ENCODE measurements around the gene PCMTD2.
"Not testable (repeated sequence)": the region's sequence is repeated elsewhere in the genome, so short reads cannot be mapped to it uniquely, and the experiment has no call there.

Gene PCMTD2

DNA sequence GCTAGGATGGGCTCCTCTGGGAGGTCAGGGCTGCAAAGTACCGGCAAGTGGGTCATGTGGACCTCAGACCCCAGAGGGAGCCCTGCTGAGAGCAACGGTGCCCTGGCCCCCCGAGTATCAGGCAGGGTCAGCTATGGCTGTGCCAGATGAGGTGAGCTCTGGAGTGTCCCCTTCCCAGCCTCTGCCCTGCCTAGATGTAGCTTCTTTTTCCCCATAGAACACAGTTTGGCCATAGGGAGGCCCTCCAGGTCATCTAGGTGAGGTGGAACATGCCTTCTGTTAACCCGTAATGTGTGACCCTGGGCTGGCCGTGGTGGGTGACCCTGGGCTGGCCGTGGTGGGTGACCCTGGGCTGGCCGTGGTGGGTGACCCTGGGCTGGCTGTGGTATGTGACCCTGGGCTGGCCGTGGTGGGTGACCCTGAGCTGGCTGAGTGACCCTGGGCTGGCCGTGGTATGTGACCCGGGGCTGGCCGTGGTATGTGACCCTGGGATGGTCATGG is 21.2 kb upstream of the PCMTD2 start:
- no peak overlapping the region for H3K4me3 ChIP-seq (ENCODE audit: low read depth in 1 of 2, low read length in 1 of 2)
- H3K27me3 ChIP-seq, result no peaks in the 10 kb centered on the region
- no peaks in the 10 kb centered on the region for H3K4me1 ChIP-seq (ENCODE audit: control insufficient read depth in 1 of 2, insufficient read depth in 1 of 2, low read depth in 1 of 2, low read length in 1 of 2)
- TF ChIP-seq, protein P1, sequence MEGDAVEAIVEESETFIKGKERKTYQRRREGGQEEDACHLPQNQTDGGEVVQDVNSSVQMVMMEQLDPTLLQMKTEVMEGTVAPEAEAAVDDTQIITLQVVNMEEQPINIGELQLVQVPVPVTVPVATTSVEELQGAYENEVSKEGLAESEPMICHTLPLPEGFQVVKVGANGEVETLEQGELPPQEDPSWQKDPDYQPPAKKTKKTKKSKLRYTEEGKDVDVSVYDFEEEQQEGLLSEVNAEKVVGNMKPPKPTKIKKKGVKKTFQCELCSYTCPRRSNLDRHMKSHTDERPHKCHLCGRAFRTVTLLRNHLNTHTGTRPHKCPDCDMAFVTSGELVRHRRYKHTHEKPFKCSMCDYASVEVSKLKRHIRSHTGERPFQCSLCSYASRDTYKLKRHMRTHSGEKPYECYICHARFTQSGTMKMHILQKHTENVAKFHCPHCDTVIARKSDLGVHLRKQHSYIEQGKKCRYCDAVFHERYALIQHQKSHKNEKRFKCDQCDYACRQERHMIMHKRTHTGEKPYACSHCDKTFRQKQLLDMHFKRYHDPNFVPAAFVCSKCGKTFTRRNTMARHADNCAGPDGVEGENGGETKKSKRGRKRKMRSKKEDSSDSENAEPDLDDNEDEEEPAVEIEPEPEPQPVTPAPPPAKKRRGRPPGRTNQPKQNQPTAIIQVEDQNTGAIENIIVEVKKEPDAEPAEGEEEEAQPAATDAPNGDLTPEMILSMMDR (IDR thresholded peaks at IDR 0.05), result no peak
- no peak overlapping the region for H3K27ac ChIP-seq
- H3K36me3 ChIP-seq, result no peaks in the 10 kb centered on the region
- no peaks in the 10 kb centered on the region for H3K9me3 ChIP-seq

DNA sequence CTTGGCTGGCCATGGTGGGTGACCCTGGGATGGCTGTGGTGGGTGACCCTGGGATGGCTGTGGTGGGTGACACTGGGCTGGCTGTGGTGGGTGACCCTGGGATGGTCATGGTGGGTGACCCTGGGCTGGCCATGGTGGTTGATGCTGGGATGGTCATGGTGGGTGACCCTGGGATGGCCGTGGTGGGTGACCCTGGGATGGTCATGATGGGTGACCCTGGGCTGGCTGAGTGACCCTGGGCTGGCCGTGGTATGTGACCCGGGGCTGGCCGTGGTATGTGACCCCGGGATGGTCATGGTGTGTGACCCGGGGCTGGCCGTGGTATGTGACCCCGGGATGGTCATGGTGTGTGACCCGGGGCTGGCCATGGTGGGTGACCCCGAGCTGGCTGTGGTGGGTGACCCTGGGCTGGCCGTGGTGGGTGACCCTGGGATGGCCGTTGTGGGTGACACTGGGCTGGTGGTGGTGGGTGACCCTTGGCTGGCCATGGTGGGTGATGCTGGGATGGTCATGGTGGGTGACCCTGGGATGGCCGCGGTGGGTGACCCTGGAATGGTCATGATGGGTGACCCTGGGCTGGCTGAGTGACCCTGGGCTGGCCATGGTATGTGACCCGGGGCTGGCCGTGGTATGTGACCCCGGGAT is 20.5 kb upstream of the PCMTD2 start:
- not testable (repeated sequence) for H3K27me3 ChIP-seq; H3K4me1 ChIP-seq (ENCODE audit: control insufficient read depth in 1 of 2, insufficient read depth in 1 of 2, low read depth in 1 of 2, low read length in 1 of 2); H3K4me3 ChIP-seq (ENCODE audit: low read depth in 1 of 2, low read length in 1 of 2); H3K9me3 ChIP-seq; H3K36me3 ChIP-seq; H3K27ac ChIP-seq

DNA sequence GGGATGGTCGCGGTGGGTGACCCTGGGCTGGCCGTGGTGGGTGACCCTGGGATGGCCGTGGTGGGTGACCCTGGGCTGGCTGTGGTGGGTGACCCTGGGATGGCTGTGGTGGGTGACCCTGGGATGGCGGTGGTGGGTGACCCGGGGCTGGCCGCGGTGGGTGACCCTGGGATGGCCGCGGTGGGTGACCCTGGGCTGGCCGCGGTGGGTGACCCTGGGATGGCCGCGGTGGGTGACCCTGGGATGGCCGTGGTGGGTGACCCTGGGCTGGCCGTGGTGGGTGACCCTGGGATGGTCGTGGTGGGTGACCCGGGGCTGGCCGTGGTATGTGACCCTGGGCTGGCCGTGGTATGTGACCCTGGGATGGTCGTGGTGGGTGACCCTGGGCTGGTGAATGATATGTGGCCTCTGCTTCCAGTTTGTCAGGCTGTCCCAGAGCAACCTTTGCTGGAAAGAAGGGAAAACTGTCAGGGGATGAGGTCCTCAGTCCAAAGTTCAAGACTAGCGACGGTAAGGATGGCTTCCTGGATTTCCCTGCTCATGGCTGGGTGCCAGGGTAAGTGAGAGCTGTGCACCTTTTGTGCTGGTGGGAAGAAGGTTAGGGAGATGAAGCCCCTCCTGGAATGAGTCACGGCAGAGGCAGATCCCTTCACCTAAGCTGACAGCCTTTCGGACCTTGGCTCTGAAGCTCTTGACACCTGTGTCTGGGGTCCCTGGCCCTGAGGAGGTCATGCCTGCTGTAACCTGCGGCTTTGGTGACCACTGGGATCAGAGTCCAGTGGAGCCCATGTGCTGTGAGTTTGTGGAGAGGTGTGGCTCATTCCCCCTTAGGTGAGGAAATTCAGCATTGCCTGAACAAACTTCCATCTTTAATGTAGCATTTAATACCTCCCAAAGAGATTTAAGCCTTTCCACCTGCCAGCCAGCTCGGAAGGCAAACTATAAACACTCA is 19.1 kb upstream of the PCMTD2 start:
- H3K27ac ChIP-seq, result no peak overlapping the region
- no peaks in the 10 kb centered on the region for H3K9me3 ChIP-seq
- H3K4me1 ChIP-seq (ENCODE audit: control insufficient read depth in 1 of 2, insufficient read depth in 1 of 2, low read depth in 1 of 2, low read length in 1 of 2), result no peaks in the 10 kb centered on the region
- H3K27me3 ChIP-seq, result no peaks in the 10 kb centered on the region
- H3K4me3 ChIP-seq (ENCODE audit: low read depth in 1 of 2, low read length in 1 of 2), result no peak overlapping the region
- no peaks in the 10 kb centered on the region for H3K36me3 ChIP-seq
- TF ChIP-seq, protein P1 (IDR thresholded peaks at IDR 0.05), result no peak

DNA sequence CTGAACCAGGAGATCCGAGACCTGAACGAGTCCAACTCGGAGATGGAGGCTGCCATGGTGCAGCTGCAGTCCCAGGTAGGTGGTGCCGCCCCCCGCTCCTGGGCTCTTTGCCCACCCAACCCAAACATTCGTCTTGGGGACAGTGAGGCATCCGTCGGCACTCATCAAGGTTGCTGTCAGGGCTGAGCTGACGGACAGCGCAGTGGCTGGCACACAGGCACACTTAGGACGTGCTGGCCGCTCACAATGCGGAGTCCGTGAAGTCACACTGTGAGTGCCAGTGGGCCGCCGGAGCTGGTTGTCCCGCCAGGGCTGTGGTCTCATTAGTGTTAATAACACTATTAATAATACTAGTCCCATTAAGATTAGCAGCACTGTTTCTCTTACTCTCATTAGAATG is 18.2 kb upstream of the PCMTD2 start:
- H3K27me3 ChIP-seq, result peaks cover 5% of the 10 kb centered on the region
- H3K4me3 ChIP-seq (ENCODE audit: low read depth in 1 of 2, low read length in 1 of 2), result no peak overlapping the region
- no peaks in the 10 kb centered on the region for H3K9me3 ChIP-seq
- no peaks in the 10 kb centered on the region for H3K36me3 ChIP-seq
- no peaks in the 10 kb centered on the region for H3K4me1 ChIP-seq (ENCODE audit: control insufficient read depth in 1 of 2, insufficient read depth in 1 of 2, low read depth in 1 of 2, low read length in 1 of 2)
- H3K27ac ChIP-seq, result no peak overlapping the region
- TF ChIP-seq, protein P1 (IDR thresholded peaks at IDR 0.05), result no peak

DNA sequence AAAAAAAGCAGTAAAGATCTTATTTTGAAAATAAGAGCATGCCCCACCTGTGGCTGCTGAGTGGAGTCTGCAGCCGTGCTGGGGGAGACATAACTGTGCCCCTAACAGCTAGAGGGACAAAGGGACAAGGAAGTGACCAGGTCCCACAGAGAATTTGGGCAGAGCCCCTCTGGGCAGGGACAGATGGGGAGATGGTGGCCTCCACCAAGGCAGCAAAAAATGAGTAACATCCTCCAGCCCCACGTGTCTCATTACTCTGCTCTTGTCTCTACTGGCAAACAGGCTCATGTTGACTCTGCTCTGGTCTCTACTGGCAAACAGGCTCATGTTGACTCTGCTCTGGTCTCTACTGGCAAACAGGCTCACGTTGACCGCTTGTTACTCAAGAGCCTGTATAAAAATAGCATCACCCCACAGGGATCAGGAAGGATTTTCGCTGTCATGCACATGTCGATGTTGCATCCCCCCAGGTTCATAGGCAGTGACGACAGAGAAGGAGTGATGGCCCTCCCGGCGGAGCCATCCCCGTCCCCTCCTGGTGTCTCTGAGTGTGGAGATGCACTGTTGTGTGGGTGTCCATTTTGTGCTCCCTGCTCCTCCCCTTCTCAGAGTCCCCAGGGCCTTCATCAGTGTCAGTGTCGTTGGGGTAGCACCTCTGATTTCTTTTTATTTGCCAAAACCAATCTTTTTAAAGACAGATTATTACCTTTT is 17.3 kb upstream of the PCMTD2 start:
- Histone ChIP-seq H3K4me3 (ENCODE audit: low read depth in 1 of 2, low read length in 1 of 2) (no peak overlapping the region), H3K36me3 (no peaks in the 10 kb centered on the region), H3K27ac (no peak overlapping the region), H3K4me1 (ENCODE audit: control insufficient read depth in 1 of 2, insufficient read depth in 1 of 2, low read depth in 1 of 2, low read length in 1 of 2) (no peaks in the 10 kb centered on the region), H3K9me3 (no peaks in the 10 kb centered on the region), H3K27me3 (peaks cover 7% of the 10 kb centered on the region)
- TF ChIP-seq, protein P1 (IDR thresholded peaks at IDR 0.05), result no peak
